ENCODE results near the gene CD163. TPM values are rescaled to one million over a fixed set of nuclear protein-coding genes. Genes with fewer than 3 reads are reported as not detected.

The CD163 gene
- total RNA-seq, 1 experiment from 2014 or later: not detected

Other genes with a start within 250 kb of the CD163 start
- gene ACSM4, start 199.7 kb downstream of the CD163 start, total RNA-seq (2014; rRNA removed; shearing (Covaris generic); ENCODE audit: low replicate concordance): not detected in 2 replicates
- gene CD163L1, start 59.6 kb downstream of the CD163 start, total RNA-seq (2014; rRNA removed; shearing (Covaris generic); ENCODE audit: low replicate concordance): 0.37 and 2.0 TPM in 2 replicates
- gene APOBEC1, start 162.1 kb upstream of the CD163 start, total RNA-seq (2014; rRNA removed; shearing (Covaris generic); ENCODE audit: low replicate concordance): not detected in 2 replicates
- gene GDF3, start 192.0 kb upstream of the CD163 start, total RNA-seq (2014; rRNA removed; shearing (Covaris generic); ENCODE audit: low replicate concordance): not detected in 2 replicates
- gene DPPA3, start 207.7 kb upstream of the CD163 start, total RNA-seq (2014; rRNA removed; shearing (Covaris generic); ENCODE audit: low replicate concordance): not detected in 2 replicates
- gene CLEC4C, start 243.6 kb upstream of the CD163 start, total RNA-seq (2014; rRNA removed; shearing (Covaris generic); ENCODE audit: low replicate concordance): not detected in 2 replicates

Measured in MG63 (cell line).